GM21528 (cell line): ENCODE results near the gene CD244.

Experiments used
- ATAC-seq: cut with Tn5 transposase; IDR thresholded peaks from one replicate; pipeline ENCODE4 v1.9.1; 2021; ENCODE audit warnings: mild to moderate bottlenecking, moderate library complexity; ENCODE audit not compliant: unreplicated experiment, low FRiP score

CD244 gene

GRCh38 chr1:160850993-160851392, 11.7 kb downstream of the CD244 start:
- no peak for ATAC-seq

DNA sequence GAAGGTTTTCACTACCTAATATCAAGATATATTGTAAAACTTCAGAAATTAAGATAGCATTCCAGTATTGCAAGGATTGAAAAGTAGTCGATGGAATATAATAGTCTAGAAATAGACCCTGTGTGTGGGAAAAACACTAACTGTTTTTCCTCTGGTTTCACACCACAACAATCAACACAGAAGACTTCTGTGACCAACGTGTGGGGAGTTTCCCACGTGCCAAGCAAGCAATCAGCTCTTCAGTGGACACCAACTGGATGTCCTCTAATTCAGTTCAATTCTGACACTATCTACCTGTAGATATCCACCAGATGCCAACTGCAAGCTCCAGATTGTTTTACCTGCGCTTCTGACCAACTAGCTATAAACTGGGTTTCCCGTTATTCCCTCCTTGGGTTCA, 12.1 kb downstream of the CD244 start:
- ATAC-seq: no peak

DNA sequence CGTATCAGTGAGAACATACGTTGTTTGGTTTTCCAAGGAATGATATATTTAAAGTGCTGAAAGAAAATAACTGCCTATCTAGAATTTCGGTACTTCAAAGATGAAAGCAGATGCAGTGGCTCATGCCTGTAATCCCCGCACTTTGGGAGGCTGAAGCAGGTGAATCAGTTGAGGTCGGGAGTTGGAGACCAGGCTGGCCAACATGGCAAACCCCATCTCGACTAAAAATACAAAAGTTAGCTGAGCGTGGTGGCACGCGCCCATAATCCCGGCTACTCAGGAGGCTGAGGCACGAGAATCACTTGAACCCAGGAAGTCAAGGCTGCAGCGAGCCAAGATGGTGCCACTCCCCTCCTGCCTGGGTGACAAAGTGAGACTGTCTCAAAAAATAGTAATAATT, 16.4 kb downstream of the CD244 start:
- no peak for ATAC-seq

- ATAC-seq: no peak
Observed at GRCh38 chr1:160844447-160845232, 18.0 kb downstream of the CD244 start.

- no peak for ATAC-seq
Observed at GRCh38 chr1:160841079-160841478, 21.6 kb downstream of the CD244 start.

DNA sequence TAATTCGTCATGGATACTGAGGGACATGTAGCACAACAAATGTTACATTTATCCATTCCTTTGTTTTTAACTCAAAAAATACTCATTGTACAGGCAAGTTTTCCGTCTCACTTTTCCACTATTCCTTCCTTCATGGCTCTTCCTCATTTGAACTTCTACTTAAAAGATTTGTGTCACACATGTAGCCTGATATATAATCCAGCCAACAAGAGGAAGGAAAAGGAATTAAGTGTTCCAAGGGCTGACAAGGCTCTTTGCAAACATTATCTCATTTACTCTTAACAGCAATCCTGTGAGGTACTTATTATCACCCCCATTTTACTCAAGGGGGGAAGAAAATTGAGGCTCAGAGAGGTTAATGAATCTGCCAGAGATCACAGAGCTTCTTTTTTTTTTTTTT, 22.9 kb downstream of the CD244 start:
- ATAC-seq: no peak

DNA sequence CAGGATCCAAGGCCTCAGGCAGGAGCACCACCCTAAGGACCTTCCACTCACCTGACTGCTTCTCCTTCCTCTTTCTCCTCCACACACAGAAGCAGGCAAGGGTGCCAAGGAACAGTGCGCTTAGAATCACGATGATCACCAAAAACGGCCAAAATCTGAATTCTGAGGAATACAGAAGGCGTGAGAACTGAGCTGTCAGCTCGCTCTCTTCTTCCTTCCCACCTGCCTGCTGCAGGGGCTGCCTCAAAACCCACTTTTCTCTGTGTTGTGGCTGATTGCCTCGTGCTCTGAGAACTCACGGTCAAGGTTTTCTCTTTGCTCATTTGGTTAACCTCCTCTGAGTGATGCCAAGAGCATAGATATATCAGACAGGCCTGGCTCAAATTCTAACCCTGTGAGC, 23.8 kb downstream of the CD244 start:
- no peak for ATAC-seq

DNA sequence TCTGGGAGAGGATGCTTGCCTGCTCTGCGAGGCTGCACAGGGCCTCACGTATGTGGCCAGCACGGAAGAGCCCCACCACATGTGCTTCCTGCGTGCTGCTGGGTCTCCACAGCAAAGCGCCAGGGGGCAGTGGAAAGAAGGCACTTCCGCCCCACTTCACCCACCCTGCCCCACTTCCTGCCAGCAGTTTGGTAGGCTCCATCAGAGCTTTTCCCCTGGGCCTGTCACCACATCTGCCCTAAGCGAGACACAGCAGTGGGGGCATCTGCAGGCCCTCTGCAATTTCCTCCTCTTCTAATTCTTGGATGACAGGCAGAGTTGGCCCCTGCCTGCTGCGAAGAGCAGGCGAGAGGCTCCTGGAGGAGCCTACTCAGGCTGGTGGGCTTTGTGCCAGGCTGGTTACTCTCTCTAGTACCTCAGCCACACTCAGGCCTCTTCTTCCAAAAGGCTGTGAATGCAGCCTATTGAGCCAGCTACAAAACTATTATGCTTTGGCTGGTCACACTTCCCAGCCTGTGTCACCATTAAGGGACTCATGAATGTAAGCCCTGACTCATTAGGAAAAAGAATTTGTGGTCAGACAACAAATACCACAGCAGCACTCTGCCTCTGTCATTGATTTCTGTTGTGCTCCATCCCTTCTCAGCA, 25.0 kb downstream of the CD244 start:
- ATAC-seq: peak; percentile 82

- ATAC-seq: no peak
Observed at GRCh38 chr1:160836981-160837557, 25.6 kb downstream of the CD244 start.

DNA sequence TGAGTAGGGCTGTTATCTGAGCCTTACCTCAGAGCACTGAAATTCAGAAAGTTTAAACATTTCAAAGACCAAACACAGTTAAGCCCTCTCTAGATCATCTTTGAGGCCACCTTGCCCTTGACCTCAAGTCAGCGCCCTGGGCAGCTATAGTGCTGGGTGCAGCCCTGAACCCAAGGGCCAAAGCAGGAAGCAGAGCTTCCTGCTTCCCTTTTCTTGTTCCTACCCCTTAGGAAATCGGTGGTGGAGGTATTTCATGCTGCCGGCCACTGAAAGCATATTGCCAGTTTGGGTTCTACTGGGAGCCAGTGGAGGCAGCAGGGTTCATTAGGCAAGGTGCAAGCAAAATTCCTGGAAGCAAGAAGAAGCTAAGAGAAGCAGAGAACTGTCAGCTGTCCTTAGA, 26.1 kb downstream of the CD244 start:
- no peak for ATAC-seq

DNA sequence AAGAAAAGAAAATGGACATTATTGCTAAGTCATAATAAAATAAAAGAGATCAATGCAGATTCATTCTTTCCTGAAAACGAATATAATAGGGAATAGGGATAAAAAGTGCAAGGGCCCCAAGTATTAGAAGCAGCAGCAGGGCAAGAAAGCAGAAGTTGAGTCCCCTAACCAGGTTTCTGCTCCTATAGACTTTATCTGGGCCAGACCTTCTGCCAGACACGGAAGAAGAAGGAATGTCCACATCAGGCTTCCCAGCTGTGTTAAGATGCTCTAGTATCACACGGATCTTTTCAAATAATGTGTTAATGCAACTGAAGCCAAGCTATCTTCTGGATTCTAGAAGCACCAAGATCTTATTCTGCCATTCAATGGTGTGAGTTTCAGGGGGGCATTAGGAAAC, 26.9 kb downstream of the CD244 start:
- no peak for ATAC-seq

- ATAC-seq: no peak
Observed at GRCh38 chr1:160834945-160835565, 27.6 kb downstream of the CD244 start.

DNA sequence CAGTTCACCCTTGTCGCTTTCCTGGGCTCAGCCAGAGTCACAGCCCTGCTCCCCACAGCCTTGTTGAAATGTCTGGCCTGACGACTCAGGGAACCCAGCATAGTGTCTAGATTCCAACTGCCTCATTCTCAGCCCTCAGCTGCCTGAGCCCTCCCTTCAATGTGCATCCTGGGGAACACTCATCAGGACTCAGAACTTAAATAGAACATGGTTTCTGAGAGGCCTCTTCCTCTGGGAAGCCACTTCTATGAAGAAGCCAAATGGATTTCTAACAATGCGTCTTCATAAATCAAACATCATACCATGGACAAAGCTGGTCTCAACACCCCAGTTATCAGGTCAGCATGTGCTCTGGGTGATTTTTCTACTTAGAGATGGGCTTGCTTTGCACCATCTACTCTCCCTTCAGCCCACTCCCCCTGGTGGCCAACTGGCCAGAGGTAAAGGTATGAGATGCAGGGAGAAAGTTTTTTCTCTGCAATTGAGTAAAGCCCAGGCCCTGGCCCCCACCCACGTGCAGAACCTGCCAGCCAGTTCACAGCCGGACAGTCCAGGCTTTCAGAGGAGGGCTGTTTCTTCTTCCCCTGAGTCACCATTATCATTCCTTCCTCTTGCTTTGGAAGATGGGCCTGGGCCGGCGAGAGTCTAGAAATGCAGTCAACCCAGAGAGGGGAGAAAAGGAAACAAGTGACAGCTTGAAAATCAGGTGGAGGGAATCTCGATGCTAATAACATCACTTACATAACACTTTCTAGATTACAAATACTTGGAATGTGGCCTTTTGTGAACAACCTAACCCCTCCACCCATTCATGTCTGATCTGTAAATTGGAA, 32.1 kb downstream of the CD244 start:
- no peak for ATAC-seq

- ATAC-seq: no peak
Observed at GRCh38 chr1:160829766-160830165, 32.9 kb downstream of the CD244 start.

DNA sequence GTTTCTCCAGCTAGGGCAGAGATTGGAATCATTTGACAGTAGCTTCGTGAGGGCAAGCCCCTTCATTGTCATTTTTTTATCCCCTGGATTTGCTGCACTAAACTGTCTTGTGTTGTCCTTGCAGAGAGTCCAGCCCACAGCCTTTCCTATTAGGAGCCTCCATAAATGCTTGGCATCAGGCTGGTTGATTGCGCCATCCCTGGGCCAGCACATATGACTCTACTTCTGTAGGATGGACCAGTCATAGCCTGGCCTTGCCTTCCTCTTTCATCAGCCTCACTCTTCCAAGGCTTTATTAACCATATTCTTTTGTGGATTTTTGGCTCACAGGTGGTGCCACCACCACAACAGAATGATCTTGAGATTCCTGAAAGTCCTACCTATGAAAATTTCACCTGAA, 35.3 kb downstream of the CD244 start:
- no peak for ATAC-seq

DNA sequence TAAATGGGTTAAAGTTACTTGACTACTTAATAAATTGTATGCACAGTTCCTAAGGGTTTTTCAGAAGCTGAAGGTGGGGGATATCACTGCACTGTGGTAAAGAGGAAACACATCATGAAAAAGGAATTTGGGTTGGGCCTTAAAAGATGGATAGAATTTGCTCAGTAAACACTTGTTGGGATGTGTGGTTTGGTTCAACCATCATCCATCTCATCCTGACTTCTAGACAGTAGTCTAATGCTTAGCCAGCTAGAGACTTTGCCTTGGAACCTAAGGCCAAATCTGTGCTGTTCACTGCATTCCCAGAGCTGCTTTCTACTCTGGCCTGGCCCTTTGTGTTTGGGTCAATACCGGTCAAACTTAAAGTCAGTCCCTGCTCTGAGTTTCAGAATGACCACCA, 36.1 kb downstream of the CD244 start:
- ATAC-seq: no peak

- no peak for ATAC-seq
Observed at GRCh38 chr1:160823296-160823695, 39.4 kb downstream of the CD244 start.

GRCh38 chr1:160821627-160822026, 41.1 kb downstream of the CD244 start:
- ATAC-seq: no peak

DNA sequence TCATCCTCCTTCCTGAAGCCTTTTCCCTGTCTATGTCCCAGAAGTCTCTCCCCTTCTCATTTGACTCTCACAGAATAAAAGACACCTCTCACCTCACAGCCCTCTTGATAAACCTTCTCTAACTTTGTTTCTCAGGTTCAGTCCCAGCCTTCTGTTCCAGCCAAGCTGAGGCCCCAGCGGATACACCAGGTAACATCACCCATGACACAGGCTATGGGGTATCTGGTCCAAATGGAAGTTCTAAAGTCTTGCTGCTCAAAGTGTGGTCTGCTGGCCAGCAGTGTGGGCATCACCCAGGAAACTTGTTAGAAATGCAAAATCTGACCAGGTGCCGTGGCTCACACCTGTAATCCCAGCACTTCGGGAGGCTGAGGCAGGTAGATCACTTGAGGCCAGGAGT, 43.5 kb downstream of the CD244 start:
- no peak for ATAC-seq

DNA sequence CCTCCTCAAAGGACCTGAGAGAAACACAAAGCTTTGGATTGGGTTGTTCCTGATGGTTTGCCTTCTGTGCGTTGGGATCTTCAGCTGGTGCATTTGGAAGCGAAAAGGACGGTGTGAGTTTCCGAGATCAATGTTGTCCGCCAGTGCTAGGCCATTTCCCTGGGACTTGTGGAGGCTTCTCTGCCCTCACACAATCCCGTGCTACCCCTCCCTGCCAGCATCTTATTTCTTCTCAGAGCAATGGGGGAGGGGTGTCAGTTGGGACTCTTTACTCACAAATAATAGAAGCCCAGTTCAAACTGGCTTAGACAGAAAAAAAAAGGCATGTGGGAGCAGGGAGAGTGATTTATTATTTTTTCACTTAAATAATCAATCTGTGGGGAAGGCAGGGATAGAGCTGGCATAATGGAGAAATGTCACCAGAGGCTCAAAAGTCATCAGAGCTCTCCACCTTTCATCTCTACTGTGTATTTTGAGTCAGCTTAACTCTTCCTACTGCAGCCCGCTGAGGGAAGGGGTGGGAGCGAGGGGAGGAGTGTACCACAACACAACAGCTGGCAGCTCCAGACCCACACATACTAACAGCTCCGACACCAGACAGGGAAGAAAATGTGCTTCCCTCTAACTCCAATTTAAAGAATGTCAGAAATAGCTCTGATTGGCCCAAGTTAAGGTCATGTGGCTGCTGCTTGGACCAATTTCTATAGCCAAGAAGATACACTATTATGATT, 44.3 kb downstream of the CD244 start:
- no peak for ATAC-seq
